Stimulated activated CD8-positive, alpha-beta memory T cell treated with anti-CD3 and anti-CD28 coated beads, Interleukin-15, amount 100 ng/mL, for 24 hours (primary cell): ENCODE measurements around the gene LRP10.

ENCODE experiments used
- DNase-seq: peaks from one replicate; pipeline ENCODE4 v3.0.0-alpha.2; 2020; ENCODE audit warnings: low read depth

The LRP10 gene

GRCh38 chr14:22865424-22866405 lies 5.8 kb upstream of the LRP10 start:
- DNase-seq, result no peak

GRCh38 chr14:22866874-22867273 lies 4.7 kb upstream of the LRP10 start:
- no peak for DNase-seq

GRCh38 chr14:22870811-22871223 lies 723 bp upstream of the LRP10 start:
- no peak for DNase-seq

- DNase-seq, result peak; percentile 48
Observed at GRCh38 chr14:22872033-22872832, 693 bp downstream of the LRP10 start.

- DNase-seq, result no peak
Observed at GRCh38 chr14:22872833-22873520, 1.4 kb downstream of the LRP10 start.

GRCh38 chr14:22875003-22875747 lies 3.6 kb downstream of the LRP10 start:
- no peak for DNase-seq

GRCh38 chr14:22875748-22876319 lies 4.3 kb downstream of the LRP10 start:
- no peak for DNase-seq

- no peak for DNase-seq
Observed at GRCh38 chr14:22877000-22877501, 5.5 kb downstream of the LRP10 start.

- DNase-seq, result no peak
Observed at GRCh38 chr14:22878271-22879246, 7.0 kb downstream of the LRP10 start.

GRCh38 chr14:22882064-22882463 lies 10.5 kb downstream of the LRP10 start:
- DNase-seq, result no peak

GRCh38 chr14:22882529-22883172 lies 11.1 kb downstream of the LRP10 start:
- DNase-seq, result no peak

- DNase-seq, result no peak
Observed at GRCh38 chr14:22883173-22883976, 11.8 kb downstream of the LRP10 start, which contains the start of gene REM2. Gene REM2, plus strand, starts transcription at chr14:22883222. Its CDS starts 66 bp downstream, at chr14:22883288.

- no peak for DNase-seq
Observed at GRCh38 chr14:22884076-22884737, 12.7 kb downstream of the LRP10 start.

GRCh38 chr14:22884738-22885523 lies 13.4 kb downstream of the LRP10 start:
- DNase-seq, result no peak

- DNase-seq, result no peak
Observed at GRCh38 chr14:22885975-22886374, 14.4 kb downstream of the LRP10 start.

- DNase-seq, result peak; percentile 36
Observed at GRCh38 chr14:22886500-22887259, 15.1 kb downstream of the LRP10 start.
